ENCODE data around the gene PLIN3.
A peak's percentile ranks its signal among the peaks of the same experiment; 100 is the strongest.
"Not testable (repeated sequence)": the region's sequence is repeated elsewhere in the genome, so short reads cannot be mapped to it uniquely, and the experiment has no call there.

The PLIN3 gene

GRCh38 chr19:4891066-4891465, 23.6 kb upstream of the PLIN3 start:
- DNase-seq = no peak

GRCh38 chr19:4889034-4889815, 21.8 kb upstream of the PLIN3 start:
- DNase-seq = no peak

GRCh38 chr19:4887803-4888202, 20.3 kb upstream of the PLIN3 start:
- DNase-seq = not testable (repeated sequence)

- not testable (repeated sequence) for DNase-seq
These were observed 17.5 kb upstream of the PLIN3 start for GRCh38 chr19:4884993-4885392.

- DNase-seq = not testable (repeated sequence)
These were observed 15.4 kb upstream of the PLIN3 start for GRCh38 chr19:4882874-4883273.

GRCh38 chr19:4879041-4879440, 11.6 kb upstream of the PLIN3 start:
- DNase-seq = no peak

- no peak for DNase-seq
These were observed 11.1 kb upstream of the PLIN3 start for GRCh38 chr19:4878491-4878968.

GRCh38 chr19:4877753-4878490, 10.5 kb upstream of the PLIN3 start:
- no peak for DNase-seq

GRCh38 chr19:4873930-4874329, 6.5 kb upstream of the PLIN3 start:
- DNase-seq = no peak

- DNase-seq = no peak
These were observed 4.2 kb upstream of the PLIN3 start for GRCh38 chr19:4871711-4872110.

- no peak for DNase-seq
These were observed 2.7 kb upstream of the PLIN3 start for GRCh38 chr19:4870025-4870700.

- no peak for DNase-seq
These were observed 893 bp upstream of the PLIN3 start for GRCh38 chr19:4868286-4868834.

- DNase-seq = peak; percentile 35
These were observed 657 bp downstream of the PLIN3 start for GRCh38 chr19:4866595-4867424.

- no peak for DNase-seq
These were observed 6.3 kb downstream of the PLIN3 start for GRCh38 chr19:4861147-4861546.

- no peak for DNase-seq
These were observed 7.8 kb downstream of the PLIN3 start for GRCh38 chr19:4859697-4860096.

- DNase-seq = not testable (repeated sequence)
These were observed 11.0 kb downstream of the PLIN3 start for GRCh38 chr19:4856468-4856867.

GRCh38 chr19:4853506-4853905, 14.0 kb downstream of the PLIN3 start:
- DNase-seq = not testable (repeated sequence)

- no peak for DNase-seq
These were observed 15.0 kb downstream of the PLIN3 start for GRCh38 chr19:4852484-4852883.

- peak; percentile 74 for DNase-seq
These were observed 15.7 kb downstream of the PLIN3 start for GRCh38 chr19:4851551-4852290.

- DNase-seq = no peak
These were observed 18.4 kb downstream of the PLIN3 start for GRCh38 chr19:4849019-4849418.

GRCh38 chr19:4847190-4847973, 20.1 kb downstream of the PLIN3 start:
- no peak for DNase-seq

Measured in activated gamma-delta T cell treated with Interleukin-2 at 50 U/mL for 16 hours (primary cell).